ENCODE data around the gene VOPP1.

GRCh38 chr7:55469721-55470120, 102.6 kb downstream of the VOPP1 start:
- TF ChIP-seq CTCF (IDR thresholded peaks at IDR 0.05) (no peak), POLR2A (IDR thresholded peaks at IDR 0.05) (no peak)
